ENCODE data around the gene RBM23. TPM values are rescaled to one million over a fixed set of nuclear protein-coding genes. Genes with fewer than 3 reads are reported as not detected.

Gene RBM23
- total RNA-seq, 1 donor from 2014 or later, result 110 TPM

- Mint-ChIP-seq H3K36me3 (ENCODE audit: insufficient read depth) (peaks cover 39% of the 10 kb centered on the region), H3K27ac (no peak overlapping the region), H3K4me1 (ENCODE audit: low read depth) (no peaks in the 10 kb centered on the region), H3K27me3 (no peaks in the 10 kb centered on the region), H3K4me3 (ENCODE audit: low read depth) (no peak overlapping the region), H3K9me3 (ENCODE audit: low read depth) (no peaks in the 10 kb centered on the region)
- no peak for DNase-seq (ENCODE audit: low spot score, unreplicated experiment)
- no peak for TF ChIP-seq CTCF (IDR thresholded peaks at IDR 0.05; ENCODE audit: unreplicated experiment)
These were observed 15.2 kb downstream of the RBM23 start for GRCh38 chr14:22903742-22904087.

DNA sequence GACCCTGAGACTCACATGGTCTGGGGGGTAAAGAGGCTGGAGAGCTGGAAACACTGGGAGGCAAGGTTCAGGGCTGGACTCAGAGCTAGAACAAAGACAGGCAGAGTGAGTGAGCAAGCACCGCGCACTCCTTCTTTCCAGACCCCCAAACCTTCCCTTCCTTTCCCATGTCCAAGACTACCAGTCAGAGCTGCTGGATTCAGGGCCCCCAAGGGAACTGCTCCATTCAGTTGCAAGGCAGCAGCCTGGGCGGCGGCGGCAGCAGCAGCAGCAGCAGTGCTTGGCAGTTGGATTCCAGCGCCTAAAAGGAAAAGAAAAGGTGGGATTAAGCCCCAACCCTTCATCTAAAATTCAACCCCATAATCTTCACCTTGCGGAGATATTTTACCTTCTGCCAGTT is 17.1 kb downstream of the RBM23 start:
- TF ChIP-seq CTCF (IDR thresholded peaks at IDR 0.05; ENCODE audit: unreplicated experiment), result no peak
- Mint-ChIP-seq H3K27ac (no peak overlapping the region), H3K9me3 (ENCODE audit: low read depth) (no peaks in the 10 kb centered on the region), H3K4me1 (ENCODE audit: low read depth) (no peaks in the 10 kb centered on the region), H3K36me3 (ENCODE audit: insufficient read depth) (peaks cover 36% of the 10 kb centered on the region), H3K27me3 (no peaks in the 10 kb centered on the region), H3K4me3 (ENCODE audit: low read depth) (no peak overlapping the region)
- DNase-seq (ENCODE audit: low spot score, unreplicated experiment), result no peak

- Mint-ChIP-seq H3K9me3 (ENCODE audit: low read depth) (no peaks in the 10 kb centered on the region), H3K27ac (no peak overlapping the region), H3K27me3 (no peaks in the 10 kb centered on the region), H3K36me3 (ENCODE audit: insufficient read depth) (peaks cover 24% of the 10 kb centered on the region), H3K4me3 (ENCODE audit: low read depth) (no peak overlapping the region), H3K4me1 (ENCODE audit: low read depth) (no peaks in the 10 kb centered on the region)
- peak; percentile 60 for TF ChIP-seq CTCF (IDR thresholded peaks at IDR 0.05; ENCODE audit: unreplicated experiment)
- no peak for DNase-seq (ENCODE audit: low spot score, unreplicated experiment)
These were observed 18.7 kb downstream of the RBM23 start for GRCh38 chr14:22900081-22900799.

DNA sequence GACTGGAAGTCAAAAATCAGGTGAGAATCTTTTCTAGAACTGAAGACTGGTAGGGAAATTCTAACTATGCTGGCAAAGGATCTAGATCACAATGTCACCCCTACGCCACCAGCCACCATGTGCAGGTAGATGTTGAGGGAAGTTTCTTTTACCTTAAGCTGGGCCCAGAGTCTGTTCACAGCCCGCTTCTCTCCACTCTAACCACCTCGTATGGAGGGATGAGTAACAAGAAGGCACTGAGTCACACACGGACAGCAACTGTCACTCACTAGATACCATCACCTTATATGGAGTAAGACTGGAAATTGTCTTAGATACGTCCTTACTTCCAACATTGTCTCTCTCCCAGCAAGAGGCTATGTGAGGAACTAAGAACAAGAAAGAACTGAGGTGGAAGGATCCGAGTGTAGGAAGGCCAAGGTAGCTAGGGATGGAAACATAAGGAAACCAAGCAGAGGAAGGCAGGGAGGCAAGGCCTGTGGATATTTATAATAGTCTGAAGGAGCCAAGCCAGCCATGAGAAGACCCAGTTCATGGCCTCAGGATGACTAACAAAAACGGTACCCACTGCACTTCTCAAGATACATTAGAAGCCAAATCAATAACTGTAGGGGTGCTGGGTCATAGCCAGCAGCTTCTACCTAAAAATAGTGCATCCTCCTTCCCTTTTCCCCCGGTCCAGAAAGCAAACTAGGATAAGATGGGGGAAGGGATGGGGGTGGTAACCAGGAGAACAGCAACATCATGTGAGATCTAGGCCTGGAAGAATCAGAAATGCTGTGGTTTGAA is 20.5 kb downstream of the RBM23 start:
- no peak for DNase-seq (ENCODE audit: low spot score, unreplicated experiment)
- Mint-ChIP-seq H3K27ac (peak overlapping the region; percentile 29), H3K9me3 (ENCODE audit: low read depth) (no peaks in the 10 kb centered on the region), H3K4me1 (ENCODE audit: low read depth) (no peaks in the 10 kb centered on the region), H3K27me3 (no peaks in the 10 kb centered on the region), H3K36me3 (ENCODE audit: insufficient read depth) (peaks cover 15% of the 10 kb centered on the region), H3K4me3 (ENCODE audit: low read depth) (no peak overlapping the region)
- TF ChIP-seq CTCF (IDR thresholded peaks at IDR 0.05; ENCODE audit: unreplicated experiment), result no peak

DNA sequence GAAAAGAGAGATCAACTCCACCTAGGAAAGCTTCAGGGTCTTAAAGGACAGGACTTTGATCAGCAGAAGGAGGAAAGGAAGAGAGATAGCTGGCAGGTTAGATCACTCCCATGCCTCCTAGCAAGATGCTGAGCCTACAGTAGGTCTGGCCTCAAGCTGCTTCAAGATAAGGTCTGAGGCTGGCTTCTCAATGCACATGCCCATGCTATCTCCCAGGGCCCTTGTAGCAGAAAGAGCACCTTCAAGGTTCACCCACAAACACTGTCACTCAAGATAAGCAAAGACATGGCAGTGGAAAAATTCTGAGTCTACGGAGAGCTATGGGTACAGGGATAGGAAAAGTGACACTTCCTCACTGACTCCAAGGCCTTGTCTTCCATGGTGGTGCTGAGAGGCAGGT is 21.6 kb downstream of the RBM23 start:
- no peaks in the 10 kb centered on the region for H3K27me3 Mint-ChIP-seq
- DNase-seq (ENCODE audit: low spot score, unreplicated experiment), result no peak
- no peaks in the 10 kb centered on the region for H3K4me1 Mint-ChIP-seq (ENCODE audit: low read depth)
- H3K27ac Mint-ChIP-seq, result no peak overlapping the region
- no peak overlapping the region for H3K4me3 Mint-ChIP-seq (ENCODE audit: low read depth)
- no peak for TF ChIP-seq CTCF (IDR thresholded peaks at IDR 0.05; ENCODE audit: unreplicated experiment)
- peaks cover 15% of the 10 kb centered on the region for H3K36me3 Mint-ChIP-seq (ENCODE audit: insufficient read depth)
- no peaks in the 10 kb centered on the region for H3K9me3 Mint-ChIP-seq (ENCODE audit: low read depth)
